Stimulated activated CD4-positive, alpha-beta T cell treated with anti-CD3 and anti-CD28 coated beads, Interleukin-12 subunit alpha, Interleukin-12 subunit beta, amount 100 ng/mL, for 48 hours (primary cell): ENCODE measurements around the gene ZMYND8.
"Not testable (repeated sequence)": the region's sequence is repeated elsewhere in the genome, so short reads cannot be mapped to it uniquely, and the experiment has no call there.

Experiments
- DNase-seq, 3 donors: peaks; one replicate each; pipeline ENCODE4 v3.0.0-alpha.2; 2020; ENCODE audit warnings: low read depth in 2 of 3, low spot score in 1 of 3

ZMYND8 gene

GRCh38 chr20:47181056-47181862 lies 175.2 kb downstream of the ZMYND8 start:
- DNase-seq: no peak

DNA sequence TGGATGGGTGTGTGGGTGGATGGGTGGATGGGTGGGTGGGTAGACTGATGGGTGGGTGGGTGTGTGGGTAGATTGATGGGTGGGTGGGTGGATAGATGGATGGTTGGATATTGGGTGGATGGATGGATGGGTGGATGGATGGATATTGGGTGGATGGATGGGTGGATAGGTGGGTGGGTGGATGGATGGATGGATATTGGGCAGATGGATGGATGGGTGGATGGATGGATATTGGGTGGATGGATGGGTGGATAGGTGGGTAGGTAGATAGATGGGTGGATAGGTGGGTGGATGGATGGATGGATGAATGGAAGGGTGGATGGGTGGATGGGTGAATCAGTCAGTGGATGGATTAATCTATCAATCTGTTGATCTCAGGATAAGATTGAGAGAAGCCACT lies 177.2 kb downstream of the ZMYND8 start:
- DNase-seq: no peak

DNA sequence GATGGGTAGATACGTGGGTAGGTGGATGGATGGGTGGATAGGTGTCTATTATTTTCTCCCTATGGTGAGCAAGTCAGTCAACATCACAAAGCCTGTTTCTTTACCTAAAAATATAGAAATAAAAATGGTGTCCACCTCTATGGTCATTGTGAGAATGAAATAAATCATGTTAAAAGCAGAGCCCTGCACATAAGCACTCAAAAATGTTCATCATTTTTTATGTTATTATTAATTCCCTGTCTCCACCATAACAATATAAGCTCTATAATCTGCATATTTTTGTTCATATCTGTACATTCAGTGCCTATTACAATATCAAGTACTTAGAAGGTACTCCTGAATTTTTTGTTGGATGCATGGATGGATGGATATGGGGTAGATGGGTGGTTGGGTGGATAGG lies 177.6 kb downstream of the ZMYND8 start:
- no peak for DNase-seq

DNA sequence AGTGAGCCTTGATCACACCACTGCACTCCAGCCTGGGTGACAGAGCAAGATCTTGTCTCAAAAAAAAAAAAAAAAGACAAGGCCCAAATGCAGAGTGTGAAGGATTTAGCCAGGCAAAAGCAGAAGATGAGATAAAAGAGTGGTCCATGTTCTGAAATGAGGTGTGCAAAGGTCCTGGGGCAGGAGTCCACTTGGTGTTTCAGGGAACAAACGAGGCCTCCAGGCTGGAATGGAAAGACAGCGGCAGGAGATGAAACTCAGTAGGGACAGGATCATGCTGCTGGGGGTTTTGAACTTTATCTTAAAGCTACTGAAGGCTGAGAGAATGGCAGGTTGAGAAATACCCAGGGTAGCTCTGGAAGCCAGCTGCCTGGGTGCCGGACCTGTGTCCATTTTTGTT lies 178.2 kb downstream of the ZMYND8 start:
- DNase-seq: no peak

- not testable (repeated sequence) for DNase-seq
Observed at GRCh38 chr20:47176217-47176616, 180.3 kb downstream of the ZMYND8 start.

DNA sequence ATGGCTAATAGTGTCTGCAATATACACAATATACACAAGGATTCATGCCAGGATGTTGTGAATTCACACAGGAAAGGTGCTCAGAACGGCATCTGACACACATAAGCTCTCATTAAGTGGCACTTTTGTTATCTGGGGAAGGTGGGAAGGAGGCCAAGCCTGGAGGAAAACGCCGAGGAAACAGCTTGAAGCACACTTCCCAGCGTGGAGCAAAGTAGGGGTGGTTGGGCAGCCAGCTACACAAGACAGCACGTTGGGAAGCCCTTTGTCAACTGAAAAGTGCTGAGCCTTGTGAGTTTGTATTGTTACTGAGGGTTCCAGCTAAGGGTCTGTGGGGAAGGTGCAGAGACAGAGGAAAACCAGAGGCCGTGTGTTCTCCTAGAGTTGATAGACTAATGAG lies 181.0 kb downstream of the ZMYND8 start:
- no peak for DNase-seq

DNA sequence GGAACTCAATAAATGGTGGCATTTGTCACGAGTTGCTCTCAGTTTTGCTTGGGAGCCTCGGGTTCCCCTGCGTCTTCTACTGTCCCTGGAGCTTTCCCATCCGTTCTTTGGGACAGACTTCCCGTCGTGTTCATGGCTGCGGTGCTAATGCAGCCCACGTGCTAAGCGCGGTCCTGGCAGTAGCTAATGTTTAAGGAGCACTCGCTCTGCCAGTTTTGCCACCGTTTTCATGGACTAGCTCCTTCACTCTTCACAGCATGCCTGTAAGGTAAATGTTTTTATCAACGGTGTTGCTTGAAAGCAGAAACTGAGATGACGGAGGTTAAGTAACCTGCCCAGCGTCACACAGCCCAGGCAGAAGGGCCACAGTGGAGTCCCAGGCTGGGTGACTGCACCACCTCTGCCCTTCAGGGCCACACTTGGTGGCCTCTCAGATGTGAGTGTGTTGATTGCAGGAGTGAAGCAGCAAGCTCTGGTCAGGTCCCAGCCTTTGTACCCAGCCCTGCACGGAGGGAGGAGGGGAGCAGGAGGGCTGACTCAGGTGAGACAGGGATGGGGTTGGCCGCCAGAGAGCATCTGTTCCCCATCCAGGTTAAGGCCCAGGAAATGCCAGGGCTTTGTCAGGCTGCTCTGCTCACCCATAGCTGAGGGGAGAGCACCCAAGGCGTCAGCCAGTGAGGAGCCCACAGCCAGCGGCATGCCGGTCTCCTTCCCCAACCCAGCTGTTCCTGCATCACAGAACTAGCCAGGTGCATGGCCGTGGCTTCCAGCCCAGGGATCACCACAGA lies 181.8 kb downstream of the ZMYND8 start:
- no peak for DNase-seq

- DNase-seq: no peak
Observed at GRCh38 chr20:47173596-47174216, 182.8 kb downstream of the ZMYND8 start.

DNA sequence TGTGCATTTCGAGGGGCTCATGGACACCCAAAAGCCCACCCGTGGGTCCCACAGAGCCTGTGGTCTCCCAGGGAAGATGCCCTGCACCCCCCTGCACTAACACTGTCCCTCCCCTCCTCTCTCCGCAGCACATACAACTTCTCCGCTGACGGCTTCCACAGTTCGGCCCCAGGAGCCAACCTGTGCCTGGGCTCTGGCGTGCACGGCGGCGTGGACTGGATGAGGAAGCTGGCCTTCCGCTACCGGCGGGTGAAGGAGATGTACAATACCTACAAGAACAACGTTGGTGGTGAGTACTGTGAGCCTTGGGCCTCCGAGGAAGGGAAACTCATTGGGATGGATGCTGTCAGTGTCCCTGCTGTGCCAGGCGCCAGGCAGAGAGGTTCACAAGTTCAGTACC lies 183.9 kb downstream of the ZMYND8 start:
- DNase-seq: no peak

DNA sequence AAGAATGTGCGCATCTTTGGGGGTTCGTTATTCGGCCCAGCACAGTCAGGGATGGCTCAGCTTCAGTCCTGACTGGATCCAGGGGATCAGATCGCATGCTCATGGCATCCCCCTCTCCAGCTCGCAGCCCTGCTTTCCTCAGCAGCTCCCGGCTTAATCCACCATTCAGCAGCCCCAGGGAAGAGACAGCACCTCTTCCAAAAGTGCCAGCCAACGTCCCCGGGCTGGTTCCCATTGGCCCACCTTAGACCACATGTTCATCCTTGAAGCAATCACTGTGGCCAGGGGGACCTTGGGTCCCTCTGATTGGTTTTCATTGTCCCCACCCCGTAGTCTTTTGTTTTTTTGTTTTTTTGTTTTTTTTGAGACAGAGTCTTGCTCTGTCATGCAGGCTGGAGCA lies 188.7 kb downstream of the ZMYND8 start:
- no peak for DNase-seq

DNA sequence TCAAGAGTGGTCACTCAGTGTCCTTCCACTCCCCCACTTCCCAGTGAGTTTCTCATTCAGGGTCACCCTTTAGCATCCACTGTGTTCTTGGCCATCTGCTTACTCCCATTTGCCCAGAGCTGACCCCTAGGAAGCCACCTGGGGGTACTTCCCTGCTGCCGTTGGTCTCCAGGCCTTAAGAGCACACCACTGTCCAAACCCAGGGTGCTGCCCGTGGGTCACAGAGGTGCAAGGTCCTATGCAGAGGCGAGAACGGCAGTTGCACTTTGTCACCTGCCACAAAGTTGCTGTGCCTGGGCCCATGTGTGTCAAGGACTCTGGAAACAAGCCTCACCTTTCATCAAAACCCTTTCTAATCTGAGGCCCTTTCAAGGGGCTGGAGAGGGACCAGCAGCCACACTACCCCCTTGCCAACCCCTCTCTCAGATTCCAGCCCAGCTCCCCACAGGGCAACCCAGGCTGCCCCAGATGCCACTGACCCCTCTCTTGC lies 191.1 kb downstream of the ZMYND8 start:
- no peak for DNase-seq

- DNase-seq: no peak
Observed at GRCh38 chr20:47164140-47164539, 192.4 kb downstream of the ZMYND8 start.

- DNase-seq: no peak
Observed at GRCh38 chr20:47161411-47161810, 195.1 kb downstream of the ZMYND8 start.

DNA sequence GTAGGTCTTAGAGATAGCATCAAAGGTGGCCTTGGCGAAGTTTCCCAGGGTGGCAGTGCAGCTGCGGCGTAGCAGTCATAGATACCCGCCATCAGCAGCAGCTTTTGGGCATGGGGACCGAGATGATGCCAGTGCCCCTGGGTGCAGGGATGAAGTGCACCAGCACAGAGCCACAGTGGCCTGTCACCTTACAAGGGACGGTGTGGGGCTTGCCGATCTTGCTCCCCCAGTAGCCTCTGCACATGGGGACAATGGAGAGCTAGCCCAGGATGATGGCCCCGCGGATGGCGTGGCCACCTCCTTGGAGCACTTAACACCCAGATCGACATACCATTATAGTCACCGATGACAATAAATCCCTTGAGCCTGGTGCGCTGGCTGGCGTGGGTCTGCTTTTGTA lies 195.5 kb downstream of the ZMYND8 start:
- DNase-seq: no peak

DNA sequence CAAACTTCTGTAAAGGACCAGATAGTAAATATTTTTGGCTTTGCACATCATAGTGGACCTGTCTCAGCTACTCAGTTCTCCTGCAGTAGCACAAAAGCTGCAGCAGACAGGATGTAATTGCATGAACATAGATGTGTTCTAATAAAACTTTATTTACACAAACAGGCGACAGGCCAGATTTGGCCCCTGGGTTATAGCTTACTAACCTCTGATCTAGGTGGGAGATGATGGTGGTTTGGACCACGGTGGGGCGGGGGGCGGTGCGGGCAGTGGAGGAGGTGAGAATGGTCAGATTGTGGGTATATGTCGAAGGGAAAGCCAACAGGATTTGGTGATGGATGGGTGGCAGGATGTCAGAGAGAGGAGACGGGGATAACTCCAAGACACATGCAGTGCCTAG lies 196.3 kb downstream of the ZMYND8 start:
- DNase-seq: no peak
